ENCODE results near the gene FRZB. TPM values are rescaled to one million over a fixed set of nuclear protein-coding genes. Genes with fewer than 3 reads are reported as not detected.

FRZB gene
- total RNA-seq, 1 donor from 2014 or later = 69.0 TPM

- no peaks in the 10 kb centered on the region for H3K9me3 Mint-ChIP-seq
- Histone ChIP-seq H2AFZ (replicated peaks) (peak overlapping the region; percentile 83), H3K27ac (no peak overlapping the region), H3K36me3 (no peaks in the 10 kb centered on the region), H3K4me2 (peak overlapping the region; percentile 39), H3K79me2 (ENCODE audit: low read depth) (no peaks in the 10 kb centered on the region), H3K9me3 (ENCODE audit: low read depth) (no peaks in the 10 kb centered on the region), H3F3A (ENCODE audit: low read depth) (peaks cover 9% of the 10 kb centered on the region), H3K4me1 (peaks cover 27% of the 10 kb centered on the region), H4K20me1 (ENCODE audit: low read depth) (no peaks in the 10 kb centered on the region), H3K27me3 (no peaks in the 10 kb centered on the region), H3K4me3 (no peak overlapping the region), H3K9ac (no peak overlapping the region)
- H3K4me1 Mint-ChIP-seq = peaks cover 11% of the 10 kb centered on the region
- H3K4me3 Mint-ChIP-seq = no peak overlapping the region
- H3K27me3 Mint-ChIP-seq (ENCODE audit: insufficient read depth, low read depth) = peaks cover 4% of the 10 kb centered on the region
- H3K36me3 Mint-ChIP-seq = peaks cover 3% of the 10 kb centered on the region
- H3K27ac Mint-ChIP-seq = no peak overlapping the region
- no peak for TF ChIP-seq EZH2phosphoT487 (IDR thresholded peaks at IDR 0.05)
- TF ChIP-seq CTCF (IDR thresholded peaks at IDR 0.05) = no peak
- no peak for TF ChIP-seq EZH2 (IDR thresholded peaks at IDR 0.05)
- no peak for DNase-seq (ENCODE audit: low spot score)
Measured at GRCh38 chr2:182827182-182827879, 39.1 kb downstream of the FRZB start.

- Mint-ChIP-seq H3K4me3 (no peak overlapping the region), H3K27me3 (ENCODE audit: insufficient read depth, low read depth) (peaks cover 2% of the 10 kb centered on the region), H3K36me3 (no peaks in the 10 kb centered on the region), H3K9me3 (no peaks in the 10 kb centered on the region), H3K4me1 (peaks cover 11% of the 10 kb centered on the region), H3K27ac (no peak overlapping the region)
- Histone ChIP-seq H3K4me2 (peak overlapping the region; percentile 39), H3K36me3 (no peaks in the 10 kb centered on the region), H3K9me3 (ENCODE audit: low read depth) (no peaks in the 10 kb centered on the region), H3K4me3 (no peak overlapping the region), H3K4me1 (peaks cover 27% of the 10 kb centered on the region), H3K79me2 (ENCODE audit: low read depth) (no peaks in the 10 kb centered on the region), H3K9ac (no peak overlapping the region), H2AFZ (replicated peaks) (peak overlapping the region; percentile 83), H3F3A (ENCODE audit: low read depth) (peaks cover 4% of the 10 kb centered on the region), H3K27me3 (no peaks in the 10 kb centered on the region), H3K27ac (no peak overlapping the region), H4K20me1 (ENCODE audit: low read depth) (no peaks in the 10 kb centered on the region)
- TF ChIP-seq EZH2phosphoT487 (IDR thresholded peaks at IDR 0.05) (no peak), CTCF (IDR thresholded peaks at IDR 0.05) (no peak), EZH2 (IDR thresholded peaks at IDR 0.05) (no peak)
- no peak for DNase-seq (ENCODE audit: low spot score)
Measured at GRCh38 chr2:182826496-182826895, 39.9 kb downstream of the FRZB start.

GRCh38 chr2:182826064-182826463, 40.4 kb downstream of the FRZB start:
- Histone ChIP-seq H2AFZ (replicated peaks) (peak overlapping the region; percentile 83), H3F3A (ENCODE audit: low read depth) (peaks cover 4% of the 10 kb centered on the region), H3K27me3 (no peaks in the 10 kb centered on the region), H3K4me3 (no peak overlapping the region), H3K9ac (no peak overlapping the region), H3K4me2 (peak overlapping the region; percentile 39), H3K36me3 (no peaks in the 10 kb centered on the region), H3K27ac (no peak overlapping the region), H3K79me2 (ENCODE audit: low read depth) (no peaks in the 10 kb centered on the region), H3K9me3 (ENCODE audit: low read depth) (no peaks in the 10 kb centered on the region), H4K20me1 (ENCODE audit: low read depth) (no peaks in the 10 kb centered on the region), H3K4me1 (peaks cover 27% of the 10 kb centered on the region)
- Mint-ChIP-seq H3K27me3 (ENCODE audit: insufficient read depth, low read depth) (peaks cover 2% of the 10 kb centered on the region), H3K27ac (no peak overlapping the region), H3K4me3 (no peak overlapping the region), H3K9me3 (no peaks in the 10 kb centered on the region), H3K36me3 (no peaks in the 10 kb centered on the region), H3K4me1 (peaks cover 13% of the 10 kb centered on the region)
- TF ChIP-seq EZH2phosphoT487 (IDR thresholded peaks at IDR 0.05) = no peak
- no peak for DNase-seq (ENCODE audit: low spot score)

GRCh38 chr2:182824767-182825158, 41.7 kb downstream of the FRZB start:
- H3K4me1 Mint-ChIP-seq = peaks cover 13% of the 10 kb centered on the region
- no peak for TF ChIP-seq CTCF (IDR thresholded peaks at IDR 0.05)
- TF ChIP-seq EZH2phosphoT487 (IDR thresholded peaks at IDR 0.05) = no peak
- TF ChIP-seq EZH2 (IDR thresholded peaks at IDR 0.05) = no peak

More at GRCh38 chr2:182824767-182825158, 41.7 kb downstream of the FRZB start:
- H3K9ac ChIP-seq = no peak overlapping the region
- no peak overlapping the region for H3K4me2 ChIP-seq
- no peak overlapping the region for H3K4me3 Mint-ChIP-seq
- no peaks in the 10 kb centered on the region for H3K27me3 ChIP-seq
- no peaks in the 10 kb centered on the region for H4K20me1 ChIP-seq (ENCODE audit: low read depth)
- no peaks in the 10 kb centered on the region for H3K36me3 ChIP-seq
- H3K36me3 Mint-ChIP-seq = no peaks in the 10 kb centered on the region
- H3K9me3 ChIP-seq (ENCODE audit: low read depth) = no peaks in the 10 kb centered on the region
- no peak overlapping the region for H3K4me3 ChIP-seq
- peak overlapping the region; percentile 46 for H2AFZ ChIP-seq (replicated peaks)
- H3K9me3 Mint-ChIP-seq = no peaks in the 10 kb centered on the region
- peak overlapping the region; percentile 58 for H3K27ac Mint-ChIP-seq
- peaks cover 7% of the 10 kb centered on the region for H3F3A ChIP-seq (ENCODE audit: low read depth)
- no peak for DNase-seq (ENCODE audit: low spot score)
- H3K27ac ChIP-seq = no peak overlapping the region
- peaks cover 2% of the 10 kb centered on the region for H3K27me3 Mint-ChIP-seq (ENCODE audit: insufficient read depth, low read depth)
- no peaks in the 10 kb centered on the region for H3K79me2 ChIP-seq (ENCODE audit: low read depth)
- peaks cover 31% of the 10 kb centered on the region for H3K4me1 ChIP-seq
